Left renal cortex interstitium (tissue), 4 donors: Measurements from ENCODE around the gene C2CD2. TPM values are rescaled to one million over a fixed set of nuclear protein-coding genes. Genes with fewer than 3 reads are reported as not detected.

Experiments
- DNase-seq, 4 donors: peaks; one replicate each; pipeline ENCODE4 v3.0.0-alpha.2; 2013; ENCODE audit warnings: low read depth in 4 of 4, low spot score in 2 of 4, missing footprints in 1 of 4
- polyA plus RNA-seq, 4 donors: library from polyadenylated mRNA; unstranded; fragments of 120-200 nt; gene quantifications; one replicate each; pipeline ENCODE4 v1.2.1, GENCODE V29; 2013; ENCODE audit not compliant: insufficient read length in 4 of 4

C2CD2 gene
- polyA plus RNA-seq, 4 donors = 12.5 to 20.0 (median 16.1) TPM

GRCh38 chr21:41939391-41939790, 14.4 kb downstream of the C2CD2 start:
- no peak for DNase-seq

GRCh38 chr21:41933313-41934079, 20.3 kb downstream of the C2CD2 start:
- DNase-seq = no peak

DNA sequence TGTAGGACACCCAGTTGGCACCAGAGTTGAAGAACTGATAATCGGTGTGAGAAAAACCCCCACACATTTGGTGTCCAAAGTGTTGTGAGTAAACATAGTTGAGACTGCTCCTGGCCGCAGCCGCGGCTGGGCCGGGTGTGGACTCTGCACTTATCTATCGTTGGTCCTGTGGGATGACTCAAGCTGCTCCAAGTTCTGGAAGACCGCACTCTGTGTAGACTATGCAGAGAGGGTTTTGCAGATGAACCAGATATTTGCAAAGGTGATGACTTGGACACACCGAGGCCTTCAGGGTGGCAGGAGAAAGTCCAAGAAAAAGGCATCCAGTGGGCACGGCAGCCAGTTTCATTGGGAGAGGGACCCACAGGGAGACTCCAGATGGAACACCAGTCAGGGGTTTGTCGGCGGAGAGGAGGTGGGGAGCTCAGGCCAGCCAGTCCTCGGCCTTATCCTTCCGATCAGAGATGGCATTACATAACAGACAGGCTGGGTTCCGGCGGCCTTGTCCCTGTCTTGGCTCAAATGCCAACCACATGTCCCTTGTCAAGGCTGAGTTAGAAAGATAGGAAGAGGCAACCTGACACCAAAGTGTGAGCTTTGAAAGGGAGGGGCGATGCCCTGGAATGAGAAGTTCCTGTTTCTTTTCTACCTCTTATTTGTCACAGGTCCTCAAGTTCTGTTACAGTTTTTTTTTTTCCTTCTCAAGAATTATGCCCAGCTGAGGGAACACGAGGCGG, 21.1 kb downstream of the C2CD2 start:
- DNase-seq = no peak

- DNase-seq = no peak
These were observed 21.6 kb downstream of the C2CD2 start for GRCh38 chr21:41932191-41932575.

- DNase-seq = no peak
These were observed 22.8 kb downstream of the C2CD2 start for GRCh38 chr21:41931041-41931451.

GRCh38 chr21:41929248-41929647, 24.6 kb downstream of the C2CD2 start:
- no peak for DNase-seq

GRCh38 chr21:41928621-41929220, 25.1 kb downstream of the C2CD2 start:
- DNase-seq = no peak

- no peak for DNase-seq
These were observed 25.9 kb downstream of the C2CD2 start for GRCh38 chr21:41927727-41928409.

GRCh38 chr21:41926807-41927171, 27.0 kb downstream of the C2CD2 start:
- no peak for DNase-seq

DNA sequence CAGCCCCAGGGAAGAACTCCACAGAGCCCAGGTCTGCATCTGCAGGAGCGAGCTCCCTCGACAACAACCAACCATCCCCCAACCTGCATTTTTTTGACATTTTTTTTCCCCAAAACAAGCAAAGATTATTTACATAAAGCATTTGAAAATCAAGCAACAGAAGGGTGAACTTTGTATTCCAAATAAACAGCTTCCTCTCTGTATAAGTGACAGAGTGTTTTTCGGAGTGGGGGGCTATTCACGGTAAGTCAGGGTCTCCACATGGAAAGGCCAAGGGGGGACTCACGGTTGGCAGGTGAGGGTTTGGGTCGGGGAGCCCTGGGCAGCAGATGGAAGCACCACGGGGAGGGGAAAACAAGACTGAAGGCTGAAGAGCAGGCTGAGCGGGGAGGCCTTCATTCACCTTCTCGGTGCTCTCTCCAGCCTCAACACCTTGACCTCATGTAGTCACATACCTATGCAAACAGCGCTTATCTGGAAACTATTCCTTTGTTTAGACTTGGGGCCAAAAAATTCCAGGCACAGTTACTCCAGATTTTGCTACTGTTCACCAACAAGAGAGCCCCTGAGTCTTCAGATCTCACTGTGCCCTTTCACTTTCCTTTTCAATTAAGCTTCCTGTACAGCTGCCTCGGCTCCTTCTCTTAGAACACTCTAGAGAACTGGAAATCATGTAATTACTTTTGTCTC, 27.6 kb downstream of the C2CD2 start:
- peak in 2 of 4 donors; percentile 48 to 53 for DNase-seq

- no peak for DNase-seq
These were observed 28.1 kb downstream of the C2CD2 start for GRCh38 chr21:41925767-41926116.

GRCh38 chr21:41924368-41924754, 29.5 kb downstream of the C2CD2 start:
- no peak for DNase-seq

DNA sequence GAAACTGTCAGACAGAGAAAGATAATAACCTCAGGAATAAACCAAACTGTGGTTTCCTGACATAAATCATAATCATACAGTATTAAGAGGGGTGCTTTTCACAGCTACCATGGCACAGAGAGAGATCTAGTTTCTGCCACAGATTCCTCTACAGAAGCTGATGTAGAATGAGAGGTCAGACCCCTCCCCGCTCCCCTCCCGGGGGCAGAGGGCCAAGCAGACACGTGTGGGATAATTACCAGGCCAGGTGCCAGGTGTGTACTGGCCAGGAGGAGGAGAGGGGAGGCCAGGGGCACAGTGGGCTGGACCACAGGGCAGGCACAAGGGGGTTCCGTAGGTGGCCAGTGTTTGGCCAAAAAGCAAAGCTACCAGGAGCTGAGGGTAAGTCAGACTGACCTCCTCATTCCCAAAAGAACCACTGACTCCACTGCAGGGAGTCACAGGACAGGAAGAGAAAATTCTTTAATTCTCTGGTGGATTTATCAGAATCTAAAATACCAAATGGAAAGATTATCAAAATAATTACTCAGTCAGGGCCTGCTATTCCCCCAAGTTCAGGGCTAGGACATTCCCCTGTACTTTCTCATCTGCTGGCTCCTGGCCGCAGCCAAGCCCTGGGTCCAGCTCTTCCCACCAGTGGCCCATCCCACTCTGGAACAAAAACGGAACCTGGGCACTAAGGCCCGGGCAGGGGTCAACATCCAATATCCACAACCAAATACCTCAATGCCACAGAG, 30.0 kb downstream of the C2CD2 start:
- DNase-seq = no peak

DNA sequence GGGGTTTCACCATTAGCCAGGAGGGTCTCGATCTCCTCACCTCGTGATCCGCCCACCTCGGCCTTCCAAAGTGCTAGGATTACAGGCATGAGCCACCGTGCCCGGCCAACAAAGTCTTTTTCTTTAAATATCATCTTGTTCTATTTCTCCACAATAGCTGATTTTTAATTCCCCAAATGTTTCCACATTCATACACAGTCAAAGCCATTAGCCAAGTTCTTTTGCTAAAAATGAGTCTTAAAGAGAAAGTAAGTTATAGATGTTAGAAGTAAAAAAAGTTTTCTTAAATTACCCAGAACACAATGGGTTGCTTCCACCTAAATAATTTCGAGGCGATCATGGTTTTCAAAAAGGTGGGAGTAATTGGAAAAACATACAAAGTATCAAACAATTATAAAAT, 30.6 kb downstream of the C2CD2 start:
- no peak for DNase-seq

DNA sequence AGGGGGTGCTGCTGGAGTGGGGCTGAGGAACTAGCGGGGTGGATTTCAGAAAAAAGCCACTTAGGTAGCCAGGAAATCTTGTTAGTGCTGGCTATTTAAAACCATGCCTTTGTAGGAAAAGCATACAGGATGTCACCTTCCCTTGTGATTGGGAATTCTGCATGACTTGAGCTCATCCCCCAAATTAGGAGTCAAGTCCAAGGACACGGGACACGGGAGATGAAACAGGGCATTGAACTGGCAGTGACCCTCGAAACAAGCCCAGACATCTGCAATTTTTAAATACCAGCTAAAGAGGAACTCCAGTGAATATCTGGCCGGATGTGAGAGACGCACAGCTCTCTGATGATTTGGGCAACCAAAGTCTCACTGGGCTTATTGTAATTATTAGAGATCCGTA, 32.8 kb downstream of the C2CD2 start:
- DNase-seq = no peak

- no peak for DNase-seq
These were observed 33.3 kb downstream of the C2CD2 start for GRCh38 chr21:41920476-41920875.

DNA sequence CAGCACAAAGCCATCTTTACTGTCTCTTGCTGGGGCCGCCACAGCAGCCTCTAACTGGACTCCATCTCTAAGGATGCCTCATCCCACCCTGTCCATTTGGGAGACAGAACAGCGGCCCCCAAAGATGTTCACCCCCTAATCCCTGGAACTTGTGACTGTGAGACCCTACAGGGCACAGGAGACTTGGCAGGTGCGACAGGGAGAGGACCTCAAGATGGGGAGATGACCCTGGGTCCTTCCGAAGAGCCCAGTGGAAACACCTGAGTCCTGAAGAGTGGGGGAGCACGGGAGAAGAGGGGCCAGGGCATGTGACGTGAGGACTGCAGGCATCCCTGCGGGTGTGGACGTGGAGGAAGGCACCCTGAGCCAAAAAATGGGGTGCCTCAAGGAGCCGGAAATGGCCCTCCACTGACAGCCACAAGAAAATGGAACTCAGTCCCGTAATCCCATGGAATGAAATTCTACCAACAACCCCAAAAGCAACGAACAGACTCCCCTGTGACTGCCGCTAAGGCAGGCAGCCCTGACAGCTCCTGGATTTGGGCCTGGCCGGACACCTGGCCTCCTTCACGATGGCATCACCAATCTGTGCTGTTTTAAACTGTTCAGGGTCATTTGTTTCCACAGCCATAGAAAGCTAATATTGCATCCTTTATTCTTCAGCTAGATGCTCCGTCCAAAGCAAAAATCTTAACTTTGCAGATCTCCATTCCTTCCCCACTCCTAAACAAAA, 34.0 kb downstream of the C2CD2 start:
- no peak for DNase-seq

GRCh38 chr21:41918561-41919358, 35.1 kb downstream of the C2CD2 start:
- DNase-seq = no peak

DNA sequence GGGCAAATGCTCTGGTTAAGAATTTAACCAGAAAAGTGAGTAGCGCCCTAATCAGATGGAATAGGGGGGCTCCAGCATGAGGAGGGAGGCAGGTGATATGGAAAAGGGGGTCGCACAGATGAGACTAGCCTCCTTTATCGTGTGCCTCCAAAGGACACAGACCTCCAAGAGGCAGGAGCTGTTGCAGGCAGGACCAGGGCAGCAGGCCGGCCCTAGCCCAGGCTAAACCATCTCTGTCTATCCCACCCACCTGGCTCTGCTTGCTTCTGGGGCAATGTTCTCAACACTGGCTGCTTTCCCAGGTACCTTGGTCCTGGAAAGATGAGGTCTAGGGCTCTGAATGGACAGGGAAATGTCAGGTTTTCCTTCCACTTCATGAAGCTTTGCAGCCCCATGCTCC, 36.3 kb downstream of the C2CD2 start:
- DNase-seq = no peak
